DND-41 (cell line): ENCODE measurements around the gene TMEM92.

Experiments
- EZH2 ChIP-seq: IDR thresholded peaks from 3 replicates; pipeline ENCODE4 v1.6.1; 2012; ENCODE audit warnings: borderline replicate concordance, low read depth, mild to moderate bottlenecking, moderate library complexity, low read length, inconsistent platforms; ENCODE audit not compliant: severe bottlenecking
- TF ChIP-seq, protein P1 (sequence below): IDR thresholded peaks from 2 replicates; pipeline ENCODE4 v1.5.1; 2012; ENCODE audit warnings: borderline replicate concordance, low read length, moderate library complexity, mild to moderate bottlenecking; ENCODE audit not compliant: poor library complexity, severe bottlenecking; ENCODE audit errors: extremely low read depth

DNA sequence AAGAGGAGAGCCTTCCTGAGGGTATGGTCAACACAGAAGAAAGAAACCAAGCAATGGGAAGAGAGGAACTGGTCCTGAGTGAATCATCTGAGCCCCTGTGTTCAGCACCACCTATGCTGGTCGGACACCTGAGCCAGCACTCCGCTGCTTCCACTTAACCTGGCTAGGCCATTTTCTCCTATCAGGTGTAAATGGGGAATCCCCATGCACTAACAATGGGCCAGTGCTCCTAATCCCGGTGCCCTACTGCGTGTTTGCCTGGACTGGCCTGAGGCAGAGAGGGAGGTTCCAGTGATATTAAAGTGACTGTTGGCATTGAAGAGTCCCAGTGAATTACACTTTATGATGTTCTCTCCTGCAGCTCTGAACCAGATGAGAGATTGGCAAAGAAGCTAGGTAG, 37.2 kb downstream of the TMEM92 start:
- TF ChIP-seq, protein P1, sequence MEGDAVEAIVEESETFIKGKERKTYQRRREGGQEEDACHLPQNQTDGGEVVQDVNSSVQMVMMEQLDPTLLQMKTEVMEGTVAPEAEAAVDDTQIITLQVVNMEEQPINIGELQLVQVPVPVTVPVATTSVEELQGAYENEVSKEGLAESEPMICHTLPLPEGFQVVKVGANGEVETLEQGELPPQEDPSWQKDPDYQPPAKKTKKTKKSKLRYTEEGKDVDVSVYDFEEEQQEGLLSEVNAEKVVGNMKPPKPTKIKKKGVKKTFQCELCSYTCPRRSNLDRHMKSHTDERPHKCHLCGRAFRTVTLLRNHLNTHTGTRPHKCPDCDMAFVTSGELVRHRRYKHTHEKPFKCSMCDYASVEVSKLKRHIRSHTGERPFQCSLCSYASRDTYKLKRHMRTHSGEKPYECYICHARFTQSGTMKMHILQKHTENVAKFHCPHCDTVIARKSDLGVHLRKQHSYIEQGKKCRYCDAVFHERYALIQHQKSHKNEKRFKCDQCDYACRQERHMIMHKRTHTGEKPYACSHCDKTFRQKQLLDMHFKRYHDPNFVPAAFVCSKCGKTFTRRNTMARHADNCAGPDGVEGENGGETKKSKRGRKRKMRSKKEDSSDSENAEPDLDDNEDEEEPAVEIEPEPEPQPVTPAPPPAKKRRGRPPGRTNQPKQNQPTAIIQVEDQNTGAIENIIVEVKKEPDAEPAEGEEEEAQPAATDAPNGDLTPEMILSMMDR, result no peak
- TF ChIP-seq EZH2, result no peak
